Hepatocyte (in vitro differentiated cells): ENCODE data around the gene CNKSR1. TPM values are rescaled to one million over a fixed set of nuclear protein-coding genes. Genes with fewer than 3 reads are reported as not detected.

Experiments
- DNase-seq: peaks from one replicate; pipeline ENCODE4 v3.0.0-alpha.2; 2016; ENCODE audit warnings: low spot score
- H2AFZ ChIP-seq: fragments of 200-600 bp; sonication (generic); 2 replicates; pipeline ENCODE4 v1.6.0; 2016; ENCODE audit warnings: antibody characterized with exemption, mild to moderate bottlenecking
- H3K27ac ChIP-seq: fragments of 200-600 bp; sonication (generic); 2 replicates; pipeline ENCODE4 v1.5.1; 2016; ENCODE audit warnings: mild to moderate bottlenecking
- H3K27me3 ChIP-seq: fragments of 200-600 bp; sonication (generic); 2 replicates; pipeline ENCODE4 v1.6.1; 2016
- H3K36me3 ChIP-seq: fragments of 200-600 bp; sonication (generic); replicated peaks from 2 replicates; pipeline ENCODE4 v1.5.1; 2016; ENCODE audit warnings: low read depth; ENCODE audit not compliant: insufficient read depth
- H3K4me1 ChIP-seq: fragments of 200-600 bp; sonication (generic); 2 replicates; pipeline ENCODE4 v1.5.1; 2016; ENCODE audit warnings: mild to moderate bottlenecking, moderate library complexity; ENCODE audit not compliant: insufficient read depth
- H3K4me2 ChIP-seq: fragments of 200-600 bp; sonication (generic); 2 replicates; pipeline ENCODE4 v1.6.0; 2016
- H3K4me3 ChIP-seq: fragments of 200-600 bp; sonication (generic); 2 replicates; pipeline ENCODE4 v1.5.1; 2016; ENCODE audit warnings: mild to moderate bottlenecking
- H3K79me2 ChIP-seq: fragments of 200-600 bp; sonication (generic); 2 replicates; pipeline ENCODE4 v1.6.0; 2017; ENCODE audit warnings: mild to moderate bottlenecking
- H3K9me2 ChIP-seq: fragments of 200-600 bp; sonication (generic); replicated peaks from 2 replicates; pipeline ENCODE4 v1.6.0; 2017; ENCODE audit warnings: mild to moderate bottlenecking; ENCODE audit not compliant: insufficient read depth
- H3K9me3 ChIP-seq: fragments of 200-600 bp; sonication (generic); 2 replicates; pipeline ENCODE4 v1.5.1; 2016; ENCODE audit warnings: low read depth, mild to moderate bottlenecking
- H4K20me1 ChIP-seq: fragments of 200-600 bp; sonication (generic); 2 replicates; pipeline ENCODE4 v1.6.0; 2016; ENCODE audit warnings: mild to moderate bottlenecking; ENCODE audit not compliant: insufficient read depth, poor library complexity, severe bottlenecking
- EZH2 ChIP-seq: fragments of 200-600 bp; sonication (generic); IDR thresholded peaks from 2 replicates; pipeline ENCODE4 v1.6.1; 2016; ENCODE audit warnings: antibody characterized with exemption, mild to moderate bottlenecking, borderline replicate concordance
- EZH2phosphoT487 ChIP-seq: fragments of 200-600 bp; sonication (generic); IDR thresholded peaks from one replicate; pipeline ENCODE4 v1.6.1; 2018; ENCODE audit warnings: antibody characterized with exemption, mild to moderate bottlenecking, low read depth, moderate library complexity; ENCODE audit not compliant: unreplicated experiment, severe bottlenecking
- WGBS: methylation state at CpG from one replicate; pipeline ENCODE4 v1.1.6; 2016; ENCODE audit warnings: low lambda C conversion rate; ENCODE audit errors: missing lambda C conversion rate; 5-methylcytosine and 5-hydroxymethylcytosine counted together
- polyA plus RNA-seq: library from polyadenylated mRNA; unstranded; fragments of >200 nt; fragmentation: Nextera tagmentation; extraction: Ambion mirVana; gene quantifications from 2 replicates; pipeline ENCODE4 v1.2.1, GENCODE V29; 2016
- total RNA-seq: library from RNA; depleted of rRNA; stranded (reverse); fragments of >200 nt; gene quantifications from 2 replicates; pipeline ENCODE4 v1.2.3, GENCODE V29; 2014
- TF ChIP-seq, protein P1 (sequence below): fragments of 200-600 bp; sonication (generic); IDR thresholded peaks from 2 replicates; pipeline ENCODE4 v1.5.1; 2016; ENCODE audit warnings: antibody characterized with exemption, mild to moderate bottlenecking; ENCODE audit not compliant: poor library complexity

CNKSR1 gene
- total and polyA plus RNA-seq, 2 experiments from 2014 or later, result 13.3 to 31.4 TPM

- Histone ChIP-seq H4K20me1 (no peaks in the 10 kb centered on the region), H3K27me3 (no peaks in the 10 kb centered on the region), H3K4me3 (no peak overlapping the region), H3K36me3 (no peaks in the 10 kb centered on the region), H3K4me1 (no peaks in the 10 kb centered on the region), H3K9me3 (no peaks in the 10 kb centered on the region), H2AFZ (no peak overlapping the region), H3K79me2 (no peaks in the 10 kb centered on the region), H3K9me2 (no peaks in the 10 kb centered on the region), H3K4me2 (no peak overlapping the region), H3K27ac (no peak overlapping the region)
- DNase-seq, result no peak
- WGBS, result 83% methylated on average over 27 of the region's 27 CpGs
- no peak for TF ChIP-seq EZH2
- TF ChIP-seq, protein P1, sequence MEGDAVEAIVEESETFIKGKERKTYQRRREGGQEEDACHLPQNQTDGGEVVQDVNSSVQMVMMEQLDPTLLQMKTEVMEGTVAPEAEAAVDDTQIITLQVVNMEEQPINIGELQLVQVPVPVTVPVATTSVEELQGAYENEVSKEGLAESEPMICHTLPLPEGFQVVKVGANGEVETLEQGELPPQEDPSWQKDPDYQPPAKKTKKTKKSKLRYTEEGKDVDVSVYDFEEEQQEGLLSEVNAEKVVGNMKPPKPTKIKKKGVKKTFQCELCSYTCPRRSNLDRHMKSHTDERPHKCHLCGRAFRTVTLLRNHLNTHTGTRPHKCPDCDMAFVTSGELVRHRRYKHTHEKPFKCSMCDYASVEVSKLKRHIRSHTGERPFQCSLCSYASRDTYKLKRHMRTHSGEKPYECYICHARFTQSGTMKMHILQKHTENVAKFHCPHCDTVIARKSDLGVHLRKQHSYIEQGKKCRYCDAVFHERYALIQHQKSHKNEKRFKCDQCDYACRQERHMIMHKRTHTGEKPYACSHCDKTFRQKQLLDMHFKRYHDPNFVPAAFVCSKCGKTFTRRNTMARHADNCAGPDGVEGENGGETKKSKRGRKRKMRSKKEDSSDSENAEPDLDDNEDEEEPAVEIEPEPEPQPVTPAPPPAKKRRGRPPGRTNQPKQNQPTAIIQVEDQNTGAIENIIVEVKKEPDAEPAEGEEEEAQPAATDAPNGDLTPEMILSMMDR, result no peak
- TF ChIP-seq EZH2phosphoT487, result no peak
These were observed 43.1 kb downstream of the CNKSR1 start for GRCh38 chr1:26220199-26220912.

GRCh38 chr1:26221094-26221493 lies 43.8 kb downstream of the CNKSR1 start:
- H3K27me3 ChIP-seq, result no peaks in the 10 kb centered on the region
- WGBS, result 89% methylated on average over 2 of the region's 2 CpGs
- TF ChIP-seq, protein P1, result no peak
- TF ChIP-seq EZH2phosphoT487, result no peak
- no peak for TF ChIP-seq EZH2
- H3K9me3 ChIP-seq, result no peaks in the 10 kb centered on the region
- no peak overlapping the region for H3K4me2 ChIP-seq
- no peak overlapping the region for H2AFZ ChIP-seq
- H3K27ac ChIP-seq, result no peak overlapping the region
- DNase-seq, result no peak
- H3K4me3 ChIP-seq, result no peak overlapping the region
- H3K4me1 ChIP-seq, result no peaks in the 10 kb centered on the region
- no peaks in the 10 kb centered on the region for H3K9me2 ChIP-seq
- no peaks in the 10 kb centered on the region for H3K36me3 ChIP-seq
- no peaks in the 10 kb centered on the region for H4K20me1 ChIP-seq
- H3K79me2 ChIP-seq, result no peaks in the 10 kb centered on the region

DNA sequence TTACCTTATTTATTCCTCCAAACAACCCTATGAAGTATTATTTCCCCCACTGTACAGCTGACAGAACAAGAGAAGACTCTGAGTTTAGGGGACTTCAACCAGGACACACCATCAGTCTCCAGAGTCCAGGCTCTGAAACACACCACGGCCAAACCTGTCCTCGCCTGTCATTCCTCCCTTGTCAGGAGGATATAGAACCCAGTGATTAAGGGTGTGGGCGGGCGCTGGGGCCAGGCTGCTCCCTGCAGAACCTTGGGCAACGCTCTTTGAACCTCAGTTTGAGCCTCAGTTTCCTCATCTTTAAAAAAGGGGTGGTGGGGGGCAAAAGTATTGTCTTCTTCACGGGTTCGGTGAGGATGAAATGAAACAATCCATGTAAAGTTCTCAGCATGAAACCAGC lies 47.3 kb downstream of the CNKSR1 start:
- H3K27me3 ChIP-seq, result no peaks in the 10 kb centered on the region
- H3K79me2 ChIP-seq, result no peaks in the 10 kb centered on the region
- DNase-seq, result no peak
- TF ChIP-seq EZH2 (no peak), EZH2phosphoT487 (no peak)
- TF ChIP-seq, protein P1, result no peak
- no peaks in the 10 kb centered on the region for H3K4me1 ChIP-seq
- H3K9me3 ChIP-seq, result no peaks in the 10 kb centered on the region
- H3K4me3 ChIP-seq, result no peak overlapping the region
- H3K27ac ChIP-seq, result peak overlapping the region; percentile 6
- no peaks in the 10 kb centered on the region for H3K36me3 ChIP-seq
- H3K9me2 ChIP-seq, result no peaks in the 10 kb centered on the region
- no peaks in the 10 kb centered on the region for H4K20me1 ChIP-seq
- peak overlapping the region; percentile 82 for H3K4me2 ChIP-seq
- WGBS, result 85% methylated on average over 7 of the region's 7 CpGs
- peak overlapping the region; percentile 42 for H2AFZ ChIP-seq
